ENCODE results near the gene TEX35. TPM values are rescaled to one million over a fixed set of nuclear protein-coding genes. Genes with fewer than 3 reads are reported as not detected.

TEX35 gene
- total RNA-seq, 1 experiment from 2014 or later: not detected

GRCh38 chr1:178492341-178492740, 20.6 kb upstream of the TEX35 start:
- no peaks in the 10 kb centered on the region for H3K9me3 ChIP-seq (ENCODE audit: low read length)
- CTCF ChIA-PET: no interaction called here
- H2AFZ ChIP-seq (ENCODE audit: low read length): no peak overlapping the region
- BruUV-seq (replicated peaks): no TSS peak
- H3K27ac ChIP-seq (ENCODE audit: low read length): no peak overlapping the region
- no peak overlapping the region for H3K9ac ChIP-seq (ENCODE audit: low read length)
- no peaks in the 10 kb centered on the region for H3K27me3 ChIP-seq (ENCODE audit: low read length)
- H3K36me3 ChIP-seq (ENCODE audit: low read depth, low read length): no peaks in the 10 kb centered on the region
- no peaks in the 10 kb centered on the region for H3K4me1 ChIP-seq (ENCODE audit: insufficient read depth, low read length)
- no peaks in the 10 kb centered on the region for H3K79me2 ChIP-seq (ENCODE audit: low read length)
- POLR2A ChIA-PET (ENCODE audit: unreplicated experiment): no interaction called here
- no peak for TF ChIP-seq EZH2phosphoT487 (IDR thresholded peaks at IDR 0.05; ENCODE audit: borderline replicate concordance, low read length)
- no peak for TF ChIP-seq EZH2 (IDR thresholded peaks at IDR 0.05; ENCODE audit: low read length, unreplicated experiment)
- no peak for TF ChIP-seq CTCF (conservative IDR thresholded peaks at IDR 0.05; ENCODE audit: low read depth, low read length)
- intact Hi-C loops (cut with micrococcal nuclease): no loop called here
- no peak for DNase-seq
- no peaks in the 10 kb centered on the region for H3K9me2 ChIP-seq (replicated peaks; ENCODE audit: low read length)
- ATAC-seq: no peak
- no peaks in the 10 kb centered on the region for H4K20me1 ChIP-seq (ENCODE audit: low read length)
- H3K4me2 ChIP-seq (ENCODE audit: low read length): no peak overlapping the region
- H3F3A ChIP-seq (ENCODE audit: low read length, unreplicated experiment): no peaks in the 10 kb centered on the region
- no peak overlapping the region for H3K4me3 ChIP-seq (ENCODE audit: low read length)

- POLR2A ChIA-PET (ENCODE audit: unreplicated experiment): no interaction called here
- CTCF ChIA-PET: no interaction called here
- H3K4me3 ChIP-seq (ENCODE audit: low read length): no peak overlapping the region
- intact Hi-C loops (cut with micrococcal nuclease): no loop called here
- H3K4me2 ChIP-seq (ENCODE audit: low read length): no peak overlapping the region
- BruUV-seq (replicated peaks): no TSS peak
- no peak overlapping the region for H3K27ac ChIP-seq (ENCODE audit: low read length)
- no peaks in the 10 kb centered on the region for H3K36me3 ChIP-seq (ENCODE audit: low read depth, low read length)
- no peak overlapping the region for H2AFZ ChIP-seq (ENCODE audit: low read length)
- no peaks in the 10 kb centered on the region for H3K79me2 ChIP-seq (ENCODE audit: low read length)
- no peaks in the 10 kb centered on the region for H3K27me3 ChIP-seq (ENCODE audit: low read length)
- no peaks in the 10 kb centered on the region for H3F3A ChIP-seq (ENCODE audit: low read length, unreplicated experiment)
- TF ChIP-seq EZH2phosphoT487 (IDR thresholded peaks at IDR 0.05; ENCODE audit: borderline replicate concordance, low read length) (no peak), CTCF (conservative IDR thresholded peaks at IDR 0.05; ENCODE audit: low read depth, low read length) (no peak), EZH2 (IDR thresholded peaks at IDR 0.05; ENCODE audit: low read length, unreplicated experiment) (no peak)
- no peaks in the 10 kb centered on the region for H3K9me2 ChIP-seq (replicated peaks; ENCODE audit: low read length)
- ATAC-seq (no peak), DNase-seq (no peak)
- no peaks in the 10 kb centered on the region for H4K20me1 ChIP-seq (ENCODE audit: low read length)
- H3K9me3 ChIP-seq (ENCODE audit: low read length): no peaks in the 10 kb centered on the region
- no peaks in the 10 kb centered on the region for H3K4me1 ChIP-seq (ENCODE audit: insufficient read depth, low read length)
- H3K9ac ChIP-seq (ENCODE audit: low read length): no peak overlapping the region
Observed at GRCh38 chr1:178493301-178493741, 19.6 kb upstream of the TEX35 start.

DNA sequence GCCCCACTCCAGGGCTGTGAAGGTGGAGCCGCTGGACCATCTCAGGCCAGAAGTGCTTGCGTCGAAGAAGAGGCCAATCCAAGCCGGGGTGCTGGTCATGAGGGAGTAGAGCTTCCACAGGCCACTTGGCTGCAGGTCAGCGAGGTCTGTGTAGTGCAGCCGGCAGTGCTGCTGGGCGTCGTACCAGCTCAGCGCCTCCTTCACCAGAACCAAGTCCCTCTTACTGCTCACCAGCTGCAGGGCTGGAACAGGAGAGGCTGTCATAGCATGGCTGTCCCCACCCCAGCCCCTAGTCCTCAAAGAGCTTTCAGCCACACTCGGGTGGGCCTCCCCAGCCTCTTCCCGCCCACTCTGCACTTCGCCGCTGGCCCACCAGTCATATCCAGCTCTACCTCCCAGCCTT, 18.3 kb upstream of the TEX35 start:
- BruUV-seq (replicated peaks): no TSS peak
- H3K36me3 ChIP-seq (ENCODE audit: low read depth, low read length): no peaks in the 10 kb centered on the region

More for the DNA sequence above, 18.3 kb upstream of the TEX35 start:
- no peaks in the 10 kb centered on the region for H3F3A ChIP-seq (ENCODE audit: low read length, unreplicated experiment)
- ATAC-seq (no peak), DNase-seq (no peak)
- intact Hi-C loops (cut with micrococcal nuclease): no loop called here
- no peaks in the 10 kb centered on the region for H3K79me2 ChIP-seq (ENCODE audit: low read length)
- H4K20me1 ChIP-seq (ENCODE audit: low read length): no peaks in the 10 kb centered on the region
- no peaks in the 10 kb centered on the region for H3K9me2 ChIP-seq (replicated peaks; ENCODE audit: low read length)
- no peak overlapping the region for H3K4me3 ChIP-seq (ENCODE audit: low read length)
- no peak overlapping the region for H2AFZ ChIP-seq (ENCODE audit: low read length)
- H3K27ac ChIP-seq (ENCODE audit: low read length): no peak overlapping the region
- H3K4me1 ChIP-seq (ENCODE audit: insufficient read depth, low read length): no peaks in the 10 kb centered on the region
- H3K27me3 ChIP-seq (ENCODE audit: low read length): no peaks in the 10 kb centered on the region
- TF ChIP-seq EZH2 (IDR thresholded peaks at IDR 0.05; ENCODE audit: low read length, unreplicated experiment): no peak
- no peak for TF ChIP-seq CTCF (conservative IDR thresholded peaks at IDR 0.05; ENCODE audit: low read depth, low read length)
- no peak for TF ChIP-seq EZH2phosphoT487 (IDR thresholded peaks at IDR 0.05; ENCODE audit: borderline replicate concordance, low read length)
- POLR2A ChIA-PET (ENCODE audit: unreplicated experiment): no interaction called here
- no peak overlapping the region for H3K9ac ChIP-seq (ENCODE audit: low read length)
- CTCF ChIA-PET: no interaction called here
- H3K9me3 ChIP-seq (ENCODE audit: low read length): no peaks in the 10 kb centered on the region
- no peak overlapping the region for H3K4me2 ChIP-seq (ENCODE audit: low read length)

Measured in PC-3 (cell line).